GM18505 (cell line): ENCODE results near the gene GABARAP.

Experiments
- ATAC-seq: cut with Tn5 transposase; IDR thresholded peaks from one replicate; pipeline ENCODE4 v1.9.1; 2021; ENCODE audit not compliant: unreplicated experiment
- POLR2A ChIP-seq: IDR thresholded peaks from 4 replicates; pipeline ENCODE4 v1.6.1; 2011; ENCODE audit warnings: borderline replicate concordance; ENCODE audit not compliant: insufficient read depth, insufficient read length; ENCODE audit errors: extremely low read depth

GABARAP gene

GRCh38 chr17:7207120-7208001 is 34.9 kb downstream of the GABARAP start:
- no peak for ATAC-seq
- no peak for TF ChIP-seq POLR2A

DNA sequence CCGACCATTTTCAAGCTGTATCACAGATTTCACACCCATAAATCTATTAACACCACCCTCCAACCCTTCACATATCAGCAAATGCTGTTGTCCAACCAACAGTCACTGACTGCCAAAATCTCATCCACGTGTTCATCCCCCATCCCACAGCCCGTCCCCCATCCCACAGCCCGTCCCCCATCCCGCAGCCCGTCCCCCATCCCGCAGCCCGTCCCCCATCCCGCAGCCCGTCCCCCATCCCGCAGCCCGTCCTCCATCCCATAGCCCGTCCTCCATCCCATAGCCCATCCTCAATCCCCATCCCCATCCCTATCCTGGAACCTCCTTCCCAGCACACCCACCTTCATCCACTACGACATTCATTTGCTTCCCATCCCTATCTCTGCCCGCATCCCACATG is 36.7 kb downstream of the GABARAP start:
- ATAC-seq = no peak
- TF ChIP-seq POLR2A = no peak

- peak; percentile 43 for TF ChIP-seq POLR2A
- ATAC-seq = peak; percentile 65
Observed at GRCh38 chr17:7204828-7205461, 37.3 kb downstream of the GABARAP start.

DNA sequence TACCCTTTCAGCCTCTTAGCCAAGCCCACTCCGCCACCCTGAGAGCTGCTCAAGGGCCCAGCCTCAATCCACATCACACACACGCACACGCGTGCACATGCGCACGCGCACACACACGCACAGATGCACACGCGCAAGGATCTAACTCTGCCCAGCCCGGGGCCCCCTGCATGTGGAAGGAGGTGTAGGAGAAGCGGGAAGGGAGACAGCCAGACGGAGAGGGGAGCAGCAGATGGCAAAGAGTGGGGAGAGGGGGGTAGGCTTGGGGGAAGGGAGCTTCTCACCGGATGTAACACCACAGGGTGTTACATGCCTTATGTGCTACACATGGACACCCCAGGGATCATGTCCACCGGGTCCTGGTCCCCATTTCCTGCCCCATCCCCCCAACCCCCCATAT is 37.9 kb downstream of the GABARAP start:
- no peak for ATAC-seq
- no peak for TF ChIP-seq POLR2A

DNA sequence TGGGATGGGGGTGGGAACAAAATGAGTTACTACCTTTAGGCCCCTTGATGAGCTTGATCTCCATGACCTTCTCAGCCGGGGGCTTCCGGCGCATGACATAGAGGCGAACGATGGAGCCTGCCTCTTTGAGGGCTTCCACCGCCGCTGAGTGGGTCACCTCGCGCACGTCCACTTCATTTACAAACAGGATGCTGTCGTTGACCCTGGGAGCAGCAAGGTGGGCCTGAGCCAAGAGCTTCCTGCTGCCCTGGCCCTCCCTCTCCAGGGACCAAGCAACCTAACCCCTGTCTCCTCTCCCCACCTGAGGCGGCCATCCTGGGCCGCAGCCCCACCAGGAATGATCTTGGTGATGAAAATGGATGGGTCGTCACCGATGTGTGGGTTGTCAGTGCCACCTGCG is 38.9 kb downstream of the GABARAP start:
- no peak for ATAC-seq
- no peak for TF ChIP-seq POLR2A

- ATAC-seq = no peak
- no peak for TF ChIP-seq POLR2A
Observed at GRCh38 chr17:7196651-7197401, 45.4 kb downstream of the GABARAP start.

- ATAC-seq = no peak
- TF ChIP-seq POLR2A = no peak
Observed at GRCh38 chr17:7195971-7196370, 46.3 kb downstream of the GABARAP start.

GRCh38 chr17:7192271-7192937 is 49.8 kb downstream of the GABARAP start:
- ATAC-seq = no peak
- TF ChIP-seq POLR2A = no peak

GRCh38 chr17:7191571-7192270 is 50.5 kb downstream of the GABARAP start:
- no peak for ATAC-seq

GRCh38 chr17:7191069-7191468 is 51.2 kb downstream of the GABARAP start:
- no peak for TF ChIP-seq POLR2A
- no peak for ATAC-seq

More at GRCh38 chr17:7191571-7192270, 50.5 kb downstream of the GABARAP start:
- TF ChIP-seq POLR2A = no peak

DNA sequence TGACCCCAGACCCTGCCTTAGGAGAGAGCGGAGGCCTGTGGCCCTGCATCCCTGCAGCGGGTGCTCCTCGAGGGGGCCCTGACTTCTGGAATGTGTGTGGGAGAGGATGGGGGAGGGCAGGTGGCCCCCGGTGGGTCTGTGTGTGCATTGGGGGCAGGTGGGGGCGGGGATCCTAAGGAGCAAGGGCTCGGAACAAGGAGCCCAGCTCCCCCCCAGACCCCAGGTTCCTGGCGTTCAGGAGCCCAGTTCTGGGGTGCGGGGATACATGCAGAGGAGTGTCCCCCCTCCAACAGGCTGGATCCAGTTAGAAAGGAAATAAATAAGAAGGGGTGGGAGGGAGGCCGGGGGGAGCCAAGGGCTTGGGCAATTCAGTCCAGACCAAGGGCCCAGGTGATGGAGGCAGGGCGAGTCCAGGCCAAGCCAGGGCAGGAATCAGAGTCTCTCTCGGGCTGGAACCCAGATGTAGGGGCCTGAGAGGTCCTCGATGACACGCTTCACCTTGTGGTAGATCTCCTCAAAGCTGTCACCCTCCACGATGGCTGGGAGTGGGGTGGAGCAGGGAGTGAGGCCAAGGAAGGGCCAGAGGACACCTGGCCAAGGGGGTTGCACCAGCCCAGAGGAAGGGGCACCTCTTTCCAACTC is 51.9 kb downstream of the GABARAP start:
- TF ChIP-seq POLR2A = no peak
- no peak for ATAC-seq
